ELR (cell line): Measurements from ENCODE around the gene TEX22.

ENCODE experiments used
- DNase-seq: peaks from one replicate; pipeline ENCODE4 v3.0.0-alpha.2; 2015; ENCODE audit warnings: low read depth

TEX22 gene

DNA sequence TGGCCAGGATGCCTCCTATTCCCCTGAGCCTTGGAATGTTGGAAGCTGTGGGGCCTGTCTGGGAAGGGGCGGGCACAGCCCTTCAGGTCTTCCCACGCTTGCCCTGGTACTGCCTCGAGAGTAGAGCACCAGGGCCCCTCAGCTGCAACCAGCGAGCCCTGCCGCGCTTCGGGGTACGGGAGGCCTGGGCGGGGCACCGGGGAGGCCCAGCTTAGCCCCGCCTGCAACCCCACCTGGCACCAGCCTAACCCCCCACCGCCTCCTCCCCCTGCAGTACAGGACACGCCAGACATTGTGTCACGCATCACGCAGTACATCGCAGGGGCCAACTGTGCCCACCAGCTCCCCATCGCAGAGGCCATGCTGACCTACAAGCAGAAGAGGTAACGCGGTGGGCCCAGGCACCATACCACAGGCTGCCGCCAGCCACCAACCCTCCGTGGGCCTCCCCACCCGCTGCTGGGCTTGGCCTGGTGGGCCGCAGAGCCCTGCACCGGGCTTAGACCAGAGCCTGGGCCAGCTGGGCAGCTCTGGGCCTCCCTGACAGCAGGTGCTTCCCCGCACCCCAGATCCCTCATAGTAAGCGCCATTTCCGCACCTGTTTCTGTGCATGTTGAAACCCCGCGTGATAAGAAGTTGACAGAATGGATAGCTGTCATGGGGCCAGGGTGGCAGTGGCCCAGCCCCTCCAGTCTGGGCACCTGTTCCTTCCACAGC is 13.6 kb upstream of the TEX22 start:
- DNase-seq, result no peak

DNA sequence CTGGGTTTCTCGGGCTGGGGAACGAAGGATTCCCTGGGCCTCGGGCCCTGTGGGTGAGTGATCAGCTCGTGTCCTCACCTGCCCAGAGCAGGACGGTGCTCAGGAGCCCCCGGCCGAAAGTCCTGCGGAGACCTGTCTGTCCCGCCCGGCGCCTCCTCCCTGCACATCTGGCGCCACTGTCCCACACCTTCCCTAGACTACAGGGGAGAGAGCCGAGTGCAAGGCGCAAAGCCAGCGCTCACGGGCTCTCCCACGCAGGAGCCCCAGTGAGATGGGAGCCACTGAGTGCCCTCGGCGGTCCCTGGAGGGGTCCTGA is 13.1 kb upstream of the TEX22 start:
- DNase-seq, result no peak

DNA sequence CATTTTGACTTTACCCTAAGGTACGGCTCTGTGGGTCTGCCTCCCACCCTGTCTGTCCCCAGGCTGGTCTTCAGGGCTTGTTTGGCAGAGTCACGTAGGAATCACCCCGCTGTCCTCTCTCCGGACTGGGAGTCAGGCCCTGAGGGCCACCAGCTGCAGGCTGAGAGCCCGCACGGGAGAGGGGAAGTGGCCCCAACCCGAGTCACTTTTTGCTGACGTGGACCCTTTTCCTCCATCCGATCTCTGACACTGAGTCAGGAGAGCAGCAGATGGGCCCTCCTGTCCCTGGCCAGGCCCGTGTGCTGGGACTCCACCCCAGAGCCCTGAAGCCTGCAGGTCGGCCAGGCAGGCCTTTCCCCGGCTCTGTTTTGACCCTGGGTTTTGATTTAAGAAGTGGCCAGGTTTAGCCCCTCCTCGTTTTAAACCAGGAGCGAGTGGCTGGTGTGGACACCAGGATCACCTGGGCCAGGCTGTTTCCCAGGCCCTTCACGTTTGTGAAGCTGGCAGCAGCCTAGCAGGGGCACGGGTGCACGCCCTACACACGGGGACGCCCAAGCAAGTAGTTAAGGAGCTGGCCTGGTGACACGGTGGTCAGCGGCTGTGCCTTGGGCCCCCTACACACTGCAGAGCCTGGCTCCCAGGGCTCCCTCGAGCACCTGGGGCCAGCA is 12.5 kb upstream of the TEX22 start:
- DNase-seq, result no peak

DNA sequence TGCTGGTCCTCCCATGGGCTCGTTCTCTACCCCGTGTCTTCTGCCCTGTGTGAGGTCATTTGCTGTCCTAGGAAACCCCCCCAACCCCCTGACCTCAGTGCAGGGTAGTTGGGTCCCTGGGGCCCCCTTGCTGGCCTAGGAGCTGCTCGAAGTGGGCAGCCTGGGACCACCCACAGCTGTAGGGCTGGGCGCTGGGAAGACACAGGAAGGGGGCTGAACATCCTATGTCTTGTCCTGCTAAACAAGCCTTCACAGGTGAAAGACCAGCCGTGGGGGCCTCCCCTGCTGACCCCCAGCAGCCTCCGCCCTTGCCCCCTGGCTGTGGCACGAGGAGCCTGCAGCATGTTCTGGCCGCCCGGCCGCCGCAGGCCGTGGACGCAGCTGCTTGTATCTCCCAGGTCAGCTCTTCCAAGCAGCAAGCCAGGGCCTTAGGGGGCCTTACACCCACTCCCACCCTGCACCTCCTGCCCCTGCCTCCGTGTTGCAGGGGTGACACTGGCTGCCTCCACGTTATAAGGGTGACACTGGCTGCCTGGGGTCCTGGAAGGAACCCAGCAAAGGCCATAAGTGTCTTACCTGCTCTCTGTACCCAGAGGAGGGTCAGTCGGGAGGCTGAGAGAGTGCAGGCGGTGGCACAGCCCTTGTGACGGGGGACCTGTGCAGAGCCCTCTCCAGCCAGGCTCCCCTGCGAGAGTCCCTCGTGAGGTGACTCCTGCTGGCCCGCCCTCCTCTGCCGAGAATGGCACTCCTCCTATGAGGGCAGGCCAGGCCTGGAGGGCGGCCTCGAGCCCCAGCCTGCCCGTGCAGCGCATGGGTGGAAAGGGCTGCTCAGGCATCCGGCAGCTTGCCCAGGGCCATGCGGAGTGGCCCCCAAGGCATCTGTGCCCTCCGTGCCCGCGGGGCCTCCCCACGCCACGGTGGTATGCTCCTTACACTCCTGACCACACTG is 11.5 kb upstream of the TEX22 start:
- DNase-seq, result no peak

DNA sequence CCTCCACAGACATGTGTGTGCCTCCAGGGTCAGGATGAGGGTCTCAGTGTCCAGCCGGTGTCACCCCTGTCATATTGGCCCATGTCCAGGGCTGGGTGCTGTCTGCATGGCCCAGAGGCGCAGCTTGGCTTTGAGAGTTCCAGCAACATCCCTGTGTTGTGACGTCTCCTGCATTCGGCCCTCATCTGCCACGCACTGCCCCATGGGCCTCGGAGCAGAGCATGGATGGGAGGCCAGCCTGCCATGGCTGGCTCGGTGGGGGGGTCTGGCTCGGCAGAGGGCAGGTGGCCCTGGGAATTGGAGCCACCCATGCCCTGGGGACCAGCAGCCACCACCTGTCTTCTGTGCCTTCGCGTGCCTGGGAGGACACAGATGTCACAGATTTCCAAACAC is 10.8 kb upstream of the TEX22 start:
- no peak for DNase-seq

DNA sequence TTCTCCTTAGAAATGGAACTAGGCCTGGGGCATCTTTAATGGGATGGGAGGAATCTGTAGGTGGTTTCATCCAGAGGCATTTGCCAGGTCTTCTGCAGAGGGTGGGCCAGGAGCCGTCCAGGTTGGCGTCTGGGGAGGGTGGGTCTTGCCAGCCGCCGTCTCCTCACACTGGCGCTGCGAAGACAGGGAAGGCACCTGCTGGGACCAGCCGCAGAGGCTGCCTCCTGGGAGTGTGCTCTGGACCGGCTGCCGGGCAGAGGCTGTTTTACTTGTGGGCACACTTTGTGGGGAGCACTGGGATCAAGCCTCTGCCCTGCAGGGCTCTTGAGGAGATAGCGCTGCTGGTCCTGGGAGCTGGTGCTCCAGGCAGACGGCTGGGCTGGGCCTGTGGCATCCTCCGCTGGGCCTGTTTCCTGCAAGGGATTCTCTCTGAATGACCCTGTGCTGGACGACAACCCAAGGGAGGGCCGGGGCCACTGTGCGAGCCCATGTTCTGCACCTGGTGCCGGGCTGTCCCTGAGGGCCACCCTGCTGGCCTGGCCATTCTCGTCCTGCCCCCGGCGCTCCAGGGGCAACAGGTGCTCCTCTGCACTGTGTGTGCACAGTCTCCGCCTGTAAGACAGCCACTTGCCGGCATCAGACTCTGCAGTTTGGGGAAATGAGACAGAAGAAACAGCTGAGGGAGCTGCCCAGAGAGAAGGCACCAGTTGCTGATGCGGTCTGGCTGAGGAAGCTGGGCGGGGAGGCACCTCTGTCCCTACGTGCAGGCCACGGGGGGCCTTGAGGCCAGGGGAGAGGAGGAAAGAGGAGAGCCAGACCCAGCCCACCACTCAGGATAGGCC is 10.0 kb upstream of the TEX22 start:
- DNase-seq, result no peak

DNA sequence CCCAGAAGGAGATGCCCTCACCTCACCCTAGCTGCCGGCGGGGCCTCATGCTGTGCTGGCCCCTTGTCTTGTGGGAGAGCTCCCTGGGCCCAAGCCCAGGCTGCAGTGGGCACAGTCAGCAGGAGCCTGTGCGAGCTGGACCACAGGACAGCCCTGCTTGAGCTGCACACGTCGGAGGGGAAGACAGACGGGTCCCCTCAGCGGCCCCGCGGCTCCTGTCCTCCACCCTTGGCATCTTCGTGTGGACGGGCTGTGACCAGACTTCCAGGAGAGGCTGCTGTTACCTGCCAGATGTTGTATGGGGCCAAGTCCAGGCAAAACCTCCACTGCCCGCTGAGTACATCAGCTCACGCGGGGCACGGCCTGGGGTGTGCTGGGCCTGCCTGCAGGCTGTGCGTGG is 9.4 kb upstream of the TEX22 start:
- DNase-seq, result no peak

DNA sequence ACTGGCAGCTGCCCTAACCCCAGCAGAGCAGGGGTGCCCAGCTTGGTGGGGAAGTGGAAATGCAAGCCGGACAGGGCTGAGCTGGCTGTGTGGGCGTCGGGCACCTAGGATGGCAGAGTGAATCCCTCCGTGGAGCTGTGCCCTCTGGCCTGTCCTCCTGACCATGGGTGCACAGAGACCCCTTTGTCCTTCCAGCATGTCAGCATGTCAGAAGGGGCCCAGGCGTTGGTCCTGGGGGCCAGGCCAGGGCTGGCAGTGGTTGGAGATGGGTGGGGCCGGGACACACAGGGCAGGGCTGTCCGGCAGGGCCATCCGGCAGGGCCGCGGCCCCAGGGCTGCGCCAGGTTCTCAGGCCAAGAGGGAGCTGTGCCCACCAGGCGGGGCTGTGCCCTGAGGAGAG is 8.8 kb upstream of the TEX22 start:
- no peak for DNase-seq

DNA sequence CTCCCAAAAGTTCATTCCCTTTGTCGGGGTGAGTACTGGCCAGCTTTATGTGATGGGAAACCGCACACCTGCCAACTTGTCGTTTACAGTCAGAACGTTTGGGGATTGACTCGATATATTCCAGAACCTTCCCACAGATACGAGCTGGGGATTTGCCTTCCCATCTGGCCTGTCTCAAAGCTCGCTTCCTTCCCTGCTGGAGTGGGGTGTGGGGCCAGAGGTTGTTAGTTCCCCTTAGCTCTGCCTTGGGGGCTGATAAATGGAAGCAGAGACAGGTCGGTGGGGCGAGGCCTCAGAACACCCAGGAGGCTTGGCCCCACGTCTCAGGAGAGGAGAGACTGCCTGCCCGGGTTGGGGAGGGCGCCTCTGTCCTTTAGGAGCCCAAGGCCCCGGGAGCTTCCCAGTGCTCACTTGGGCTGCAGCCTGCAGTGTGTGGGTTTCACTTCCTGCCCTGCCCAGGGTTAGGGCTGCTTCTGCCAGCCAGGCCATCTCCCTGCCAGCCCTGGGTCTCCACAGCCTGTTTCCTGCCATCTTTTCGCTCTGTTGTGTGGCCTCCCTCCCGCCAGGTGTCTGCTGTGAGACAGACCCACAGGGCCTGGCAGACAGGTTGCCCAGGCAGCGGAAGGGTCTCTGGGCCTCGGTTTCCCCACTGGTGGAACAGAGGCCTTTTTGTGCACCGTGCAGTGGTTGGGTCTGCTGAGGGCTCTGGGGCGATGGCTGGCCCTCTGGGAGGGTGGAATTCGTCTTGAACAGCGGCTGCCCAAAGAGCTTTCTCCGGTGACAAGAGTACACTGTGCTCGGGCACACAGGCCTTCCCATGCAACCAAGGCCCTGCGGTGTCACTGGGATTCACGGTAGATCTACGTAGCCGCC is 8.1 kb upstream of the TEX22 start:
- DNase-seq, result no peak

DNA sequence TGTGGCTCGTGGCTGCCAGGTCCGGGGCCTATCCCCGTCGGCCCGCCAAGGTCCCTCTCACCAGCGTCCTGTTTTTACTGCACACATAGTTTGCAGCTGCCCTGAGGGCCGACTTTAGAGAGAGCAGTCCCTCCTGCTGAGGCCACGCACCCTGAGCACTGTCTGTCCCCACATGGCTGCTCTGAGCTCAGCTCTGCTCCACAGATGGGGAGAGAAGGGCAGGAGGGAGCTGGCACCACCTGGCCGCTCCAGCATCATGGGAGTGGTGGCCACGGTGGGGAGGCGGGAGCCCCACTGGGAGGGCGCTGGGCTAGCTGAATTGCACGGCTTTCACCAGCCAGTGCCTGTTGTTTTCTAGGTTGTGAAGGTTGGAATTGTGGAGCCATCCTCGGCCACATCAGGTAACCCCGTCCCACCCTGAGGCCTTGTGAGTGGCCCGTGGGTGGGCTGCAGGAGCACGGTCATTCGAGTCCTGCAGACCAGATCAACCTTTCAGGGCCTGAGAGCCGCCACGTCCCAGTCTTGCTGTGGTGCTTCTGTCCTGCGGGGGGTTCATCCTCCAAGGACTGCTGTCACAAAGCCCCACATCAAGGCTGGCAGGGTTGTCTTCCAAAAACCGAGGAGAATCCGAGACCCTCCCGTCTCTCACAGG is 7.4 kb upstream of the TEX22 start:
- no peak for DNase-seq

DNA sequence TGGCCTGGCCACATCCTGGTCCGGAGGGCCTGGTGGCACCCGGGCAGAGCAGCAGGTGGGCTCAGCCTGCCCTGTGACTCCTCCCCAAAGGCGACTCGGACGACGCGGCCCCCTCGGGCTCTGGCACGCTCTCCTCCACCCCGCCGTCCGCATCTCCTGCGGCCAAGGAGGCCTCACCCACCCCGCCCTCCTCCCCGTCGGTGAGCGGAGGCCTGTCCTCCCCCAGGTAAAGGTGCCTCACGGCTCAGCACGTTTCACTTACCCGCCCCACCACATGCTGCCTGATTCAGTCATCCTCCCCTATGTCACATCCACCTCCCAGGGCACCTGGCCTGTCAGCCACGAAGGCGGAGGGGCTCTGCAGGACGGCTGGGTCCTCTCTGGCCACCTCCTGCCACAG is 6.8 kb upstream of the TEX22 start:
- DNase-seq, result no peak

DNA sequence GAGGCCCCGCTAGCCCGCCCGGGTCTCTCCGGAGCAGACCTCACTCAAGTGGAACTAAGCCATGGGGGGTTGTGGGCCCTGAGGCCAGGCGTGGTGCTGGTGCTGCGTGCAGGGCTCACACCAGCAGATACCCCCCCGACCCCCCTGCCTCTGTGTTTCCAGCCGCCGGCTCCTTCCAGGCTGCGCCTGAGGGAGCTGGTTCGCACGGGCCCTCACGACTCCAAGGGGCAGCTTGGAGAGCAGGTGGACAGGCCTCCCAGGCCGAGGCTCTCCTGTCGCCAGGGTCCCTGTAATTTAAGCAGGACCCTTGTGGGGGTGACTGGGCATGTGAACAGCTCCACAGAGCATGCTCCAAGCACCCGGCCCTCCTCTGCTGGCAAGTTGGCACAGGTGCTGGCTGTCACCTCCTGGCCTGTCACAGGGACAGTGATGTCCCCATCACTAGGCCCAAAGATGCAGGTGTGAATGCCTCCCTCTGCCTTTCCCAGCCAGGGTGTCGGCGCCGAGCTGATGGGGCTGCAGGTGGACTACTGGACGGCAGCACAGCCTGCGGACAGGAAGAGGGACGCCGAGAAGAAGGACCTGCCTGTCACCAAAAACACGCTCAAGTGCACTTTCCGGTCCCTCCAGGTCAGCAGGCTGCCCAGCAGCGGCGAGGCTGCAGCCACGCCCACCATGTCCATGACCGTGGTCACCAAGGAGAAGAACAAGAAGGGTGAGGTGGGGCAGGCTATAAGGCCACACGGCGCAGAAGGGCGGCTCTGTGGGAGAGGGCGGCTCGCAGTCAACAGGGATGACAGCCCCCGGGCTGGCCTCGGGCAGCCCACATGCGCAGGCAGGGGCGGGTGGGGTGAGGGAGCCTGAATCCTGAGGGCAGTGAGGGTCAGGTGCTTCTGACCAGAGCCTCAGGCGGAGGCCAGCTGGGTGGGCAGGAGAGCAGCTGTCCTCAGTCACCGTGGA is 5.9 kb upstream of the TEX22 start:
- no peak for DNase-seq

DNA sequence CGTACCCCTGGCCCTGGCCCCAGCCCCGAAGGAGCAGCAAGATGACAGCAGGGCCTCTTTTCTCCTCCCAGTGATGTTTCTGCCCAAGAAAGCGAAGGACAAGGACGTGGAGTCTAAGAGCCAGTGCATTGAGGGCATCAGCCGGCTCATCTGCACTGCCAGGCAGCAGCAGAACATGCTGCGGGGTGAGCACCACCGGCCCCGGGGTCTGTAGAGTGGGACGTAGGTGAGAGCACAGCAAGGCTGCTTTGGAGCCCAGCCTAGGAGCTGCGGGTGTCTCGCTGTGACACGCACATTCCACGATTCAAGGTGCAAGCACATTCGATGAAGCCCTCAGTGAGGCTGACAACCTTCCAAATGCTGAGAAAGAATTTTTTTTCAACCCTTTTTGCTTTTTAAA is 5.2 kb upstream of the TEX22 start:
- no peak for DNase-seq

DNA sequence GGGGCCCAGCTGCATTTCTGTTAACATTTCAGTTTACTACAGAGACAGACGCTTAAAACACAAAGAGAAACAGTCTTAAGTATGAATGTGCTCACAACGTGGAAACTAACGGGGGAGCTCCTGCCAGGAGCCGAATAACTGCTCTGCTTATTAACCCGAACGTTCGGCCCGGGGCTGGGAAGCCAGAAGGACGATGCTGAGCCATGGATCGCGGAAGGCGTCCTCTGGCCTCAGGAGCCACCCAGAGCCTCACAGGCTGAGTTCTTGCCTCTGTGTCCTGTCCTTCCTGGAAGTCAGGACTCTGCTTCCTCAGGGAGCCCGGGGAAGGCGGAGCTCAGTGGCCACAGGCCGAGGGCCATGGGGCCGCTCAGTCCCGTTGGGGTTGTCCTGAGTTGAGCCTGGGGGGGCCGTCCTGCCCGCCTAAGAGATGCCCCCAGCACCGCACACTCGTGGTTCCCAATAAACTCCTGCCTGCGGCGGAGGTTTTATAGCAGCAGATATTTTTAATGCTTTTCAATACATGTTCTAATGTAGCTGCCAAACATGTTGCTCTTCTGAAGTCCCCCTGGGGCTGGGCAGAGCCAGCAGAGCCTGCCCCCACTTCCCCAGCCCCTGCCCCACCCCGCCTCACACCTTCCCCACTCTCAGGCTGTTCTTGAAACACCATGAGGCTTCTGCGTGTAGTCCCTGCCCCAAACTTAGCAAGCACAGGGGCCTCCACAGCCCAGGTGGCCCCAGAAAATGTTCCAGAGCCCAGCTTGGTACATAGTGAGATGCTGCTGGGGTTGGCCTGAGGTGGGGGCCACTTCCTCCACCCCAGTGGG is 3.4 kb upstream of the TEX22 start:
- DNase-seq, result no peak

DNA sequence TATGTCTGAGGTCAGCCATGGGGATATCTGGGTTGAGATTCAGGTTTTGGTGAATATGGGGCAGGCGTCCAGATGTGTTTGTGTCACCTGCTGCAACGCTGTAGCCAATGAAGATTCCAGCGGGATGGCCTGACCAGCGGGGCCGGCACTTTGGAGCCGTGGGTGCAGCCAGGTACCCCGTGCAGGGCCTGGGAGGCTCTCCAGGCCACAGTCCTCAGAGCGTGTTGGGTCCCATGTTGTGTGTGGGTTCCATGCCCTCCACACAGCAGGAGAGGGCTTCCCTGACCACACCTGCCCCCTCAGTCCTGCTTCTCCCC is 2.8 kb upstream of the TEX22 start:
- DNase-seq, result no peak

DNA sequence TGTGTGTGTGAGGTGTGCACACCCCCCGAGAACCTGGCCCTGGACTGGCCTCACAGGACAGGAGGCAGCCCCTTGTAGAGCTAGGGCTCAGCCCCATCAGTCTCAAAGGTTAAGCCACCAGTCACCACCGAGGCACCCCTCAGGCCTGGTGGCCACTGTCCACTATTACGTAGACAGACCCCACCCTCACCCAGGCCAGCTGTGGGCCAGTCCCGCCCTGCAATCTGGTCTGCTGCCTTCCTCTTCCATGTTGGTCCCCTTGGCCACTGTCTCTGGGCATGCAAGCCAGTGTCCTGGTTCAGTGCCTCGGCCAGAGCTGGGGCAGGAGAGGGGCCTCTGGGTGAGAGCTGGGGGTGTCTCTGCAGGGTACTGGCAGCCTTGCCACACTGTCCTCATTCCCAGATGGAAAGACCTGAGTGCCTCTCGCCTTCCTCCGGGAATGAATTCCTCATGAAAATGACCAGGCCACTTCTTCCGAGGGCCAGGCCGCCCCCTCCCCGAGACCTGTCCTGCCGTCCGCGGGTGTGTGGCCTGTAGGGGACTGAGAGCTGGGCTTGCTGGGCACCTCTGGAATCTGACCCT is 897 bp upstream of the TEX22 start:
- DNase-seq, result peak; percentile 11

DNA sequence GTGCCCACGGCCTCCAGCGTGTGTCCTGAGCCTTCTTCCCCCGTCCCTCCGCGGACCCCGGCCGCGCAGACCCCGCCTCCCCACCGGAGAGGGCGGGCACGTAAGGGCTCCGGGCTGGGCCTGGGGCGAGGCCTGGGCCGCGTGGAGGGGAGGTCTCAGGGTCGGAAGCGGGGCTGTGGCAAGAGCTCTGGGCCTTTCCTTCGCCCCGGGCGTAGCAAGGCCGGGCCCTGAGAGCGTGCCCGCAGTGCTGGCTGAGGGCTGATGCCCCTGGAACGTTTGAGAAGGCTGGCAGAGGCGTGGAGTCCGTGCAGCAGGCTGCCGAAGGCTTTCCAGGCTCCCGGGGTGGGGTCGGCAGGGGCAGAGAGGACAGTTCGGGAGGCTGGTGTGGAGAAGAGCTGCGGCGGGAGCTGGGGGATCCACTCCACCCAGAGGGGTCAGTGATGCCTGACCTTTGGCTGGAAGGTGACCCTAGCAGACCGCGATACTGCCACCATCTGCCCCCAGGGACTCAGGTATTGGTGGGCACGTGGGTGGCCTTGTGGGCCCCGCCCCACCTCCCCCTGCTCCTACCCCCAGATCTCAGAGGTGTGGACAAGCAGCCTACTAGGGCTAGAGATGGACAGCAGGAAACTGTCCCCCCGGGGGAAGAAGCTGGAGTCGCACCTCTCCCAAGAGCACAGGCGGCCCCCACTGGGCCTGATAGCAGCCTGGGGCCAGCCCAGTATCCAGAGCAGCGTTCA is 558 bp downstream of the TEX22 start:
- peak; percentile 39 for DNase-seq

DNA sequence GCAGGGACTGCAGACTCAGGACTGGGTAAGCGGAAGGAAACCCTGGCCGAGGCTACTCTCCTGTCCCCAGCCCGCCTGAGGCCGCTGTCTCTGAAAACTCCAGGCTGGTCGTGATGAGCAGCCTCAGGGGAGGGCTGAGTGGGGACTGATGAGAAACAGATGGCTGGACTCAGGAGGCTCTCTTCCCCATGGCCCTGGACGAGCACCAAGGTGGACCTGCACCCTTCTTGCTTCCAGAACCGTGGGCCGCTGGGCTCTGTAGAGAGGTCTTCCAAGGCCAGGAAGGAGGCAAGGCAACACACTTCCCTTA is 1.1 kb downstream of the TEX22 start:
- no peak for DNase-seq
